Neuronal stem cell (in vitro differentiated cells): ENCODE measurements around the gene MACROD2.

Experiments
- DNase-seq: peaks from one replicate; pipeline ENCODE4 v3.0.0-alpha.2; 2013; ENCODE audit warnings: low spot score
- H2AFZ ChIP-seq: one replicate; pipeline ENCODE4 v1.6.1; 2013; ENCODE audit warnings: mild to moderate bottlenecking, low read length, inconsistent platforms
- H2AK5ac ChIP-seq: 2 replicates; pipeline ENCODE4 v1.6.1; 2013; ENCODE audit warnings: low read depth, mild to moderate bottlenecking, inconsistent platforms, low read length, moderate library complexity, mixed read lengths
- H2BK120ac ChIP-seq: 2 replicates; pipeline ENCODE4 v1.6.1; 2013; ENCODE audit warnings: low read depth, mild to moderate bottlenecking, inconsistent platforms, low read length, moderate library complexity, mixed read lengths
- H2BK12ac ChIP-seq: one replicate; pipeline ENCODE4 v1.6.1; 2013; ENCODE audit warnings: low read length, inconsistent platforms
- H2BK15ac ChIP-seq: 2 replicates; pipeline ENCODE4 v1.6.1; 2013; ENCODE audit warnings: mild to moderate bottlenecking, low read length, inconsistent platforms, mixed read lengths
- H2BK5ac ChIP-seq: one replicate; pipeline ENCODE4 v1.6.1; 2013; ENCODE audit warnings: inconsistent platforms, mild to moderate bottlenecking, low read length, moderate library complexity
- H3K14ac ChIP-seq: one replicate; pipeline ENCODE4 v1.6.1; 2013; ENCODE audit warnings: low read length, inconsistent platforms
- H3K18ac ChIP-seq: 2 replicates; pipeline ENCODE4 v1.6.1; 2013; ENCODE audit warnings: low read length, inconsistent platforms
- H3K23ac ChIP-seq: 2 replicates; pipeline ENCODE4 v1.6.1; 2013; ENCODE audit warnings: low read depth, mild to moderate bottlenecking, mixed read lengths, low read length, inconsistent platforms; ENCODE audit not compliant: poor library complexity
- H3K27ac ChIP-seq: replicated peaks from 3 replicates; pipeline ENCODE4 v1.5.1; 2013; ENCODE audit warnings: low read length, inconsistent platforms
- H3K27me3 ChIP-seq, 3 experiments: 2 replicates each; pipeline ENCODE4 v1.6.1; 2013; ENCODE audit warnings: low read length in 3 of 3, mild to moderate bottlenecking in 2 of 3, inconsistent platforms in 1 of 3, low read depth in 1 of 3, mixed read lengths in 1 of 3, moderate library complexity in 1 of 3; ENCODE audit not compliant: control insufficient read depth in 3 of 3, insufficient read depth in 3 of 3
- H3K36me3 ChIP-seq, 2 donors: replicated peaks in 1 of 2; 2 replicates each; pipeline ENCODE4 v1.6.1; 2013; ENCODE audit warnings: low read length in 2 of 2; ENCODE audit not compliant: control insufficient read depth in 2 of 2, insufficient read depth in 2 of 2
- H3K4ac ChIP-seq: 2 replicates; pipeline ENCODE4 v1.6.1; 2013; ENCODE audit warnings: inconsistent platforms, mild to moderate bottlenecking, low read length, moderate library complexity
- H3K4me1 ChIP-seq, 2 donors: 1 replicate in 1 of 2; 2 replicates in 1 of 2; pipeline ENCODE4 v1.6.1; 2013; ENCODE audit warnings: low read length in 2 of 2, low read depth in 1 of 2; ENCODE audit not compliant: control insufficient read depth in 2 of 2, insufficient read depth in 1 of 2
- H3K4me2 ChIP-seq: one replicate; pipeline ENCODE4 v1.6.1; 2013; ENCODE audit warnings: mild to moderate bottlenecking, low read length, inconsistent platforms; ENCODE audit not compliant: insufficient read depth, poor library complexity, severe bottlenecking
- H3K4me3 ChIP-seq, 2 donors: 2 replicates each; pipeline ENCODE4 v1.5.1; 2013; ENCODE audit warnings: low read length in 2 of 2, mild to moderate bottlenecking in 2 of 2, inconsistent platforms in 1 of 2, moderate library complexity in 1 of 2
- H3K79me1 ChIP-seq: one replicate; pipeline ENCODE4 v1.6.1; 2013; ENCODE audit warnings: low read depth, mild to moderate bottlenecking, inconsistent platforms, low read length, moderate library complexity
- H3K9ac ChIP-seq: one replicate; pipeline ENCODE4 v1.6.1; 2013; ENCODE audit warnings: mild to moderate bottlenecking, low read depth, low read length, inconsistent platforms; ENCODE audit not compliant: poor library complexity
- H3K9me3 ChIP-seq, 2 donors: replicated peaks in 1 of 2; 2 replicates each; pipeline versions ENCODE3 to v1.6.1; 2013; ENCODE audit warnings: low read length in 2 of 2, mild to moderate bottlenecking in 2 of 2, inconsistent platforms in 1 of 2, low read depth in 1 of 2, mixed read lengths in 1 of 2, moderate library complexity in 1 of 2; ENCODE audit not compliant: control insufficient read depth in 2 of 2, insufficient read depth in 1 of 2
- H4K8ac ChIP-seq: one replicate; pipeline ENCODE4 v1.6.1; 2013; ENCODE audit warnings: low read depth, mild to moderate bottlenecking, inconsistent platforms, low read length, moderate library complexity
- H4K91ac ChIP-seq: one replicate; pipeline ENCODE4 v1.6.1; 2013; ENCODE audit warnings: low read length, low read depth, mild to moderate bottlenecking, inconsistent platforms; ENCODE audit not compliant: poor library complexity
- WGBS, 2 donors: extraction: QIAGEN DNeasy Blood & Tissue Kit; methylation state at CpG; one replicate each; pipeline ENCODE4 v1.1.7; 2013; ENCODE audit warnings: missing lambda C conversion rate in 2 of 2, mixed read lengths in 1 of 2; ENCODE audit not compliant: insufficient read length in 2 of 2, insufficient replicate concordance in 1 of 2; ENCODE audit errors: extremely low coverage in 2 of 2; 5-methylcytosine and 5-hydroxymethylcytosine counted together

Gene MACROD2

GRCh38 chr20:14005996-14006395 is 10.7 kb downstream of the MACROD2 start:
- Histone ChIP-seq H2BK12ac (no peak overlapping the region), H3K4ac (no peak overlapping the region), H2BK5ac (no peak overlapping the region), H4K8ac (no peak overlapping the region), H3K27me3 (no peaks in the 10 kb centered on the region), H3K4me2 (no peak overlapping the region), H3K18ac (no peak overlapping the region), H3K36me3 (no peaks in the 10 kb centered on the region), H3K14ac (no peak overlapping the region), H2AK5ac (no peak overlapping the region), H3K4me1 (no peaks in the 10 kb centered on the region), H3K79me1 (no peaks in the 10 kb centered on the region), H2AFZ (no peak overlapping the region), H3K9ac (no peak overlapping the region), H4K91ac (no peak overlapping the region), H3K23ac (no peak overlapping the region), H3K9me3 (no peaks in the 10 kb centered on the region), H2BK15ac (no peak overlapping the region), H2BK120ac (no peak overlapping the region), H3K4me3 (no peak overlapping the region), H3K27ac (no peak overlapping the region)
- no peak for DNase-seq
- no CpG with 5 or more reads among the region's 4 CpGs for WGBS, 2 donors

GRCh38 chr20:14009208-14009607 is 13.9 kb downstream of the MACROD2 start:
- Histone ChIP-seq H3K9ac (no peak overlapping the region), H3K27ac (no peak overlapping the region), H3K79me1 (no peaks in the 10 kb centered on the region), H3K9me3 (no peaks in the 10 kb centered on the region), H3K14ac (no peak overlapping the region), H3K4me1 (no peaks in the 10 kb centered on the region), H2BK120ac (no peak overlapping the region), H3K27me3 (no peaks in the 10 kb centered on the region), H3K4ac (no peak overlapping the region), H4K8ac (no peak overlapping the region), H2AFZ (no peak overlapping the region), H2AK5ac (no peak overlapping the region), H3K4me2 (no peak overlapping the region), H2BK15ac (no peak overlapping the region), H4K91ac (no peak overlapping the region), H3K23ac (no peak overlapping the region), H3K18ac (no peak overlapping the region), H3K4me3 (no peak overlapping the region), H2BK12ac (no peak overlapping the region), H3K36me3 (no peaks in the 10 kb centered on the region), H2BK5ac (no peak overlapping the region)
- no CpG with 5 or more reads among the region's 2 CpGs for WGBS, 2 donors
- DNase-seq, result no peak

GRCh38 chr20:14012671-14013070 is 17.4 kb downstream of the MACROD2 start:
- H2BK120ac ChIP-seq, result no peak overlapping the region
- H2AK5ac ChIP-seq, result no peak overlapping the region
- no peak overlapping the region for H3K23ac ChIP-seq
- no peak overlapping the region for H3K9ac ChIP-seq
- H3K4ac ChIP-seq, result no peak overlapping the region
- no peaks in the 10 kb centered on the region for H3K36me3 ChIP-seq
- DNase-seq, result no peak
- no peak overlapping the region for H3K4me2 ChIP-seq
- no peaks in the 10 kb centered on the region for H3K4me1 ChIP-seq
- H3K9me3 ChIP-seq, result peaks cover 0 to 9% of the 10 kb centered on the region in 2 donors
- H2BK12ac ChIP-seq, result no peak overlapping the region
- no peak overlapping the region for H3K27ac ChIP-seq
- H4K91ac ChIP-seq, result no peak overlapping the region
- H3K27me3 ChIP-seq, result no peaks in the 10 kb centered on the region
- no peak overlapping the region for H2BK5ac ChIP-seq
- H4K8ac ChIP-seq, result no peak overlapping the region
- H2AFZ ChIP-seq, result no peak overlapping the region
- H3K14ac ChIP-seq, result no peak overlapping the region
- no CpG with 5 or more reads among the region's 3 CpGs for WGBS, 2 donors
- no peak overlapping the region for H3K4me3 ChIP-seq
- H3K18ac ChIP-seq, result no peak overlapping the region
- no peaks in the 10 kb centered on the region for H3K79me1 ChIP-seq
- no peak overlapping the region for H2BK15ac ChIP-seq

- no peak overlapping the region for H3K14ac ChIP-seq
- no peaks in the 10 kb centered on the region for H3K27me3 ChIP-seq
- no peak overlapping the region for H3K18ac ChIP-seq
- no peak overlapping the region for H2BK120ac ChIP-seq
- H2BK5ac ChIP-seq, result no peak overlapping the region
- H4K8ac ChIP-seq, result no peak overlapping the region
- no peak overlapping the region for H3K4me2 ChIP-seq
- no peaks in the 10 kb centered on the region for H3K4me1 ChIP-seq
- H2BK12ac ChIP-seq, result no peak overlapping the region
- DNase-seq, result no peak
- no peak overlapping the region for H3K4me3 ChIP-seq
- H2AFZ ChIP-seq, result no peak overlapping the region
- H3K4ac ChIP-seq, result no peak overlapping the region
- no peak overlapping the region for H2AK5ac ChIP-seq
- no peaks in the 10 kb centered on the region for H3K36me3 ChIP-seq
- H3K9ac ChIP-seq, result no peak overlapping the region
- no peak overlapping the region for H4K91ac ChIP-seq
- no peaks in the 10 kb centered on the region for H3K79me1 ChIP-seq
- WGBS, 2 donors, result no CpG with 5 or more reads among the region's 1 CpG
- no peak overlapping the region for H2BK15ac ChIP-seq
- no peaks in the 10 kb centered on the region for H3K9me3 ChIP-seq
- H3K27ac ChIP-seq, result no peak overlapping the region
- H3K23ac ChIP-seq, result no peak overlapping the region
These were observed 35.7 kb downstream of the MACROD2 start for GRCh38 chr20:14030991-14031390.
